Epithelial cell of esophagus (primary cell): ENCODE measurements around the gene FAM240B.

Source experiments
- DNase-seq: peaks from one replicate; pipeline ENCODE4 v3.0.0; 2010; ENCODE audit warnings: low read depth
- H3K4me3 ChIP-seq: 2 replicates; pipeline ENCODE4 v1.5.1; 2011; ENCODE audit warnings: mild to moderate bottlenecking, low read length, control low read depth
- TF ChIP-seq, protein P1 (sequence below): IDR thresholded peaks from 2 replicates; pipeline ENCODE4 v1.5.1; 2011; ENCODE audit warnings: low read depth, mild to moderate bottlenecking, low read length, control low read depth, inconsistent platforms; ENCODE audit not compliant: insufficient read depth; ENCODE audit errors: missing control alignments

The FAM240B gene

DNA sequence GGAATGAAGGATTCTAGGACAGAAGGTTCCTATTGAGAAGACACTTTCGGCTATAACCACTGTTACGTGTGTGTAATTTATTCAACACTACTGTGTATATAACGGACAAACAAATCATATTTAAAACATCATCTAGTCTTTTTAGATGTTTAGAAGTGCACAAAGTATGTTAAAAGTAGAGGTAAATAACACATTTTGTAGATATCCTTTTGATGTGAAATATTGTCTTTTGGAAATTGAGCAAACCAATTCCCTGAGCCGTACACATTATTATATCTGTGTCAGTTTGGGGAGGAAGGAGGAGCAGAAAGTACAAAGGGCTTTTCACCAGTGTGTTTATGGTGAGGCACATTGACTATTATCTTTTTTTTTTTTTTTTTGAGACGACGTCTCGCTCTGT, 60.4 kb downstream of the FAM240B start:
- DNase-seq, result no peak
- TF ChIP-seq, protein P1, sequence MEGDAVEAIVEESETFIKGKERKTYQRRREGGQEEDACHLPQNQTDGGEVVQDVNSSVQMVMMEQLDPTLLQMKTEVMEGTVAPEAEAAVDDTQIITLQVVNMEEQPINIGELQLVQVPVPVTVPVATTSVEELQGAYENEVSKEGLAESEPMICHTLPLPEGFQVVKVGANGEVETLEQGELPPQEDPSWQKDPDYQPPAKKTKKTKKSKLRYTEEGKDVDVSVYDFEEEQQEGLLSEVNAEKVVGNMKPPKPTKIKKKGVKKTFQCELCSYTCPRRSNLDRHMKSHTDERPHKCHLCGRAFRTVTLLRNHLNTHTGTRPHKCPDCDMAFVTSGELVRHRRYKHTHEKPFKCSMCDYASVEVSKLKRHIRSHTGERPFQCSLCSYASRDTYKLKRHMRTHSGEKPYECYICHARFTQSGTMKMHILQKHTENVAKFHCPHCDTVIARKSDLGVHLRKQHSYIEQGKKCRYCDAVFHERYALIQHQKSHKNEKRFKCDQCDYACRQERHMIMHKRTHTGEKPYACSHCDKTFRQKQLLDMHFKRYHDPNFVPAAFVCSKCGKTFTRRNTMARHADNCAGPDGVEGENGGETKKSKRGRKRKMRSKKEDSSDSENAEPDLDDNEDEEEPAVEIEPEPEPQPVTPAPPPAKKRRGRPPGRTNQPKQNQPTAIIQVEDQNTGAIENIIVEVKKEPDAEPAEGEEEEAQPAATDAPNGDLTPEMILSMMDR, result no peak

DNA sequence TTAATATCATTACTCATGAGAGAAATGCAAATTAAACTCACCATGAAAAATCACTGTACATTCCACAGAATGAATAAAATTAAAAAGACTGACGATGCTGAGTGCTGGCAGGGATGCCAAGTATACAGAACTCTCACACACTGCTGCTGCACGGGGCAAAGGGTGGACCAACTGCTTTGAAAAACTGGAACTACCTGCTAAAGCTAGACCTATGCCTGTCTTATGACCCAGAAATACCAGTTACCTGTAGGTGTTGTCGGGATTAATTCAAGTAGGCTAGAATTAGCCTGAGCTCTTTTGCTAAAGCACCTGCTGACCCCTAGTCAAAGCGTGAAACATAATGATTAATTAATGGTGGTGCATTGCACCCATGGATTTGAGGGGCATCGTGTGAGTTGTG, 63.0 kb downstream of the FAM240B start:
- no peak overlapping the region for H3K4me3 ChIP-seq
- TF ChIP-seq, protein P1, result no peak
- peak; percentile 29 for DNase-seq

More for the DNA sequence above, 60.4 kb downstream of the FAM240B start:
- H3K4me3 ChIP-seq, result no peak overlapping the region

DNA sequence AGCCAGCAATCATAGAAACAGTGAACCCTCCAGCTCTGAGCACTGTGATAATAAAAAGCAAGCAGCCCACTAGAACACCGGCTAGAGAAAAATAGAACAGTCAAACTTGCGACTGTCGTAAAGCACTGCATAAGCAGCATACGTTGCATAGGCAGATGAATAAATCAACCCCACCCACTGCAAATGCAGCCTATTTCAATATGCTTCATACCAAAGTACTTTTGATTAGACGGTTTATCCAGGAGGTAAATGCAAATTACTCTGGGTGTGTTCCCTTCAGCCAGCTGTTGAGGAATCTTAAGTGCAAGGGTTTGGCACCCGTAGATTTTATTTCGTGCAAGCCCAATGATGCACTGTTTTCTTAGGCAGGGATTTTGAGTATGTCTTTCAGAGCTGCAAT, 67.4 kb downstream of the FAM240B start:
- TF ChIP-seq, protein P1, result no peak
- DNase-seq, result no peak
- no peak overlapping the region for H3K4me3 ChIP-seq

DNA sequence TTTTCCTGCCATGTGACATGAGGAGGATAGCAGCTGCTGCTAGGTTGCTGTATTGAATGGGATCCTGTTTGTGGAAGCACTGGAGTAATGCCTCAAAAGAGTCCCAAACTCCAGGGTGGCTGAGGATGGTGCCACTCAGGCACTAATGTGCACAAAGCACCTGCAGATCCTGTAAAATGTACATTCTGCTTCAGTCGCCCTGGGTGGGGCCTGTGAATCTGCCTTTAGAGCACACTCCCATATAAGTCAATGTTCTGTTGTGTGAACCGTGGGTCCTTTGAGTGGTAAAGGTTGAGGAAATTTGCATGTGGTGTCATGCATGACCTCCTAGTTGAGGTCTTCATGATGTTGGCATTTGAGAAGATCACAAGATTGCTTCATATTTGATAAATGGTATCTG, 67.9 kb downstream of the FAM240B start:
- TF ChIP-seq, protein P1, result no peak
- DNase-seq, result no peak
- H3K4me3 ChIP-seq, result no peak overlapping the region

DNA sequence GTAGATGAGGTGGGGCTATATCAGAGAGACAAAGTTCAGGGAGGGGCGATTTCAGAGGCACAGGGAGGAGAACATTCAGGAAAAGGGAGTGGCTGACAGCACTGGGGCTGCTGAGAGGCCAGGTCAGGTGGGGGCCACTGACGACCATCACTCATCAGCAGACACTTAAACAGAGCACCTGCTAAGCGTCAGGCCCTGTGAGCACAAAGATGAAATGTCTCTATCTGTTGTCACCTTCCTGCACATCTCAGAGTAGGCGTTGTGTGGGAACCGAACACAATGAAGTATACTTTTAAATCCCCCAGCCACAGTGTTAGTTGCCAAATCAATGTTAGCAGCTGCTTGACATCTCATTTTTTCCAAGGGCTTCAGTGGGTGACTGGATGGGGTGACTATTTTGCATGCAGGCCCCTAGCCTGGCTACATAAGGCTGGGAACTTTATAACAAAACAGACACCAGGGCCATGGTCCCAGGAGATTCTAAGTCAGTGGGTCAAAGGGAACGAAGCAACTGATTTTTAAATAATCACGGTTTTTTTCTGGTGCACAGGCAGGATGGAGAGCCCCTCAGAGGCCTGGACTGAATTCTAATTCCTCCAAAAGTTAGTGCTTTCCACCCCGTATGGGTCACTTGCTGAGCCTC, 68.4 kb downstream of the FAM240B start:
- TF ChIP-seq, protein P1, result no peak
- DNase-seq, result no peak
- H3K4me3 ChIP-seq, result no peak overlapping the region

DNA sequence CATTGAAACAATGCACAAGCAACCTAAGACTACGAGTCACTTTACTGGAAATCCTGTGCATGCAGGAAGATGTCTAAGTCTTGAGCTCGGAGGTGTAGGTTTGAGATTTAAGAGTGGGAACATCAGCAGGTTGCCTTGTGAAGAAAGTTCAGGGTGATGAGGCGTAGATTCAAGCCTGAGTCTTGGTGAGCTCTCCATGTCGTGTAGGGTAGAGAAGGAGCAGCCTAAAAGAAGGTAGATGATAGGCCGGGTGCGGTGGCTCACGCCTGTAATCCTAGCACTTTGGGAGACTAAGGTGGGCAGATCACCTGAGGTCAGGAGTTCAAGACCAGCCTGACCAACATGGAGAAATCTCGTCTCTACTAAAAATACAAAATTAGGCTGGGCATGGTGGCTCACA, 69.4 kb downstream of the FAM240B start:
- DNase-seq, result no peak
- TF ChIP-seq, protein P1, result no peak
- H3K4me3 ChIP-seq, result no peak overlapping the region

DNA sequence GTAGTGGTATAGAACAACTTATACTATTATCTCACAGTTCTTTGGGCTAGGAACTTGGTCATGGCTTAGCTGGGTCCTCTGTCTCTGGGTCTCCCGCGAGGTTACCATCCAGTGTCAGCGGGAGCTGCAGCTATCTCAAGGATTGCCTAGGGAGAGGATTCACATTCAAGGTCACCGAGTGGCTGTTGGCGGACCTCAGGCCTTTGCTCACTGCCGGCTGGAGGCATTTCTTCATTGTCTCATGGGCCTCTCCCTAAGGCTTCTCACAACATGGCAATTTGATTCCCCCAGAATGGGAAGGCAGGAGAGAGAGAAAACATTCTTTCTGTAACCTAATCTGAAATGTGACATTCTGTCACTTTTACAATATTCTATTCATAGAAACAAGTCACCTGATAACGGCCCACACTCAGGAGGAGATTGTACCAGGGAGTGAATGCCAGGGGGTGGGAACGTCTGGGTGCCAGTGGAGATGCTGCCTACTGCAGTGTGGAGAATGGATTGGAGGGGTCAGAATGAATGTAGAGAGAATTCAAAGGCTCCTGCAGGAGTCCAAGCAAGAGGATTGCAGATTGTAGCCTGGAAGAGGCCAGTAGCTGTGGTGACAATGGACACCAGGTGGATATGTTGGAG, 70.1 kb downstream of the FAM240B start:
- no peak overlapping the region for H3K4me3 ChIP-seq
- TF ChIP-seq, protein P1, result no peak
- DNase-seq, result no peak
